GM18520 (cell line): ENCODE measurements around the gene GSTCD.

Experiments used
- ATAC-seq: cut with Tn5 transposase; IDR thresholded peaks from one replicate; pipeline ENCODE4 v1.9.1; 2021; ENCODE audit not compliant: unreplicated experiment

Gene GSTCD

GRCh38 chr4:105875233-105875632 is 166.6 kb downstream of the GSTCD start:
- no peak for ATAC-seq

- ATAC-seq, result no peak
These were observed 170.1 kb downstream of the GSTCD start for GRCh38 chr4:105878668-105879067.

- no peak for ATAC-seq
These were observed 178.9 kb downstream of the GSTCD start for GRCh38 chr4:105887508-105887907.

DNA sequence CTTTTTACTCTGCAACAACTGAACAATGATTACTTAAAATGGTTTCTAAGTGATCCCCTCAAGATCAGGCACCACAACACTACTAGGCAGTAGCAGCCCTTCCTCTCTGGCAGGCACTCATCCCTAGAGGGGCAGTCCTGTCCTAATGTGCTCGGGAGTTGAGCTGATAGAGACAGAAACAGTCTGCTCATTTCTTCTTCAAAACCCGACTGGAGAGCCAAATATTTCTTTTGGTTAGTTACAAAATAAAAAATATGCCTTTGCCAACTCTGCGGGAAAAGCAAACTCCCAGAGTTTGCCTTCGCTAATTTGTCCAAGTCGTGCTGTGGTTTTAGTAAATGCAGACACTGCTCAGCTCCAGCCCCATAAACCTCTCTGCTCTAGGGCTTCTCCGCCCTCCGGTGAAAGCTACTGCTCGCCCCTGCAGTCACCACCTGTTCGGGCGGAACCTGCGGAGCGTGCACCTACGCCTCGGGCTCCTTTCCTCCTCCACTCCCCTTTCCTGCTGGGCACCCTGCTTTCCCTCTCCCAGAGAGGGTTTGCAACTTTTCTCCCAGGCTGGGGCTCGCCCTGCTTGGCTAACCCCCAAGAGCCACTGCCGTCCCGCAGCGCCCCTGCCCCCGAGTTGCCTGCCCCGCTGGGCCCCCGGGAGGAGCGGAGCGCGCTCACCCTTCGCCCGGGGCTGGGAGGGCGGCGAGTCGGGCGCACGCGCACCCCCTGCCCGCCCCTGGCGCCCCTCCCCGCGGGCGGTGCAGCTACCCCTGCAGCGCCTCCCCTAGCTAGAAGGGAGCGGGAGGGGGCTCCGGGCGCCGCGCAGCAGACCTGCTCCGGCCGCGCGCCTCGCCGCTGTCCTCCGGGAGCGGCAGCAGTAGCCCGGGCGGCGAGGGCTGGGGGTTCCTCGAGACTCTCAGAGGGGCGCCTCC is 186.3 kb downstream of the GSTCD start, which contains the start of gene NPNT:
TSS of gene NPNT (plus strand) at position 812 of the 923 bp plus-strand sequence. CDS start 182 bp downstream, outside the sequence.
- ATAC-seq, result peak; percentile 13

- ATAC-seq, result peak; percentile 34
These were observed 187.2 kb downstream of the GSTCD start for GRCh38 chr4:105895583-105896460.

DNA sequence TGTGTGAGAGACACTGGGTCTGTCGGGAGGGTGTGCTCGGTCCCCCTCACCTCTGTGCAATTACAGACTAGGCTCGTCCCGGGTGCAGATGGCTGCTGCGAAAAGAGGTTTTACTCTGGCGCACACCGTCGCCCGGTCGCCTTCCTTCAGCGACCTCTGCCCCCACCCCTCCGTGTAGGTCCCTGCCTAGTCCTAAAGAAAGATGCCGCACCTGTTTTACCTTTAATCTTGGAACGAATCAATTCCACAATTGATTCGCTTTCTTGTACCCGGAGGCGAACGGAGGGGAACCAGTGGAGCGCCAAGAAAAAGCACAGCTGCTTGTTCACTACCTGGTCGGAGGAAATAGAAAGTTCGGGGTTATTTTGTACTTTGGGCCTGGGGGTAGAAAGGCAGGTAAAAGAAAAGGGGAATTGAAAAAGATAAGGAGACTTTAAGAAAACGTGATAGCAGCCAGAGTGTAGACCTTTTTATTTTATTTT is 187.9 kb downstream of the GSTCD start:
- no peak for ATAC-seq
